GM18508 (cell line): ENCODE data around the gene PLEKHG5.
"Not testable (repeated sequence)": the region's sequence is repeated elsewhere in the genome, so short reads cannot be mapped to it uniquely, and the experiment has no call there.

ENCODE experiments used
- ATAC-seq: cut with Tn5 transposase; IDR thresholded peaks from one replicate; pipeline ENCODE4 v1.9.1; 2021; ENCODE audit warnings: moderate number of reproducible peaks; ENCODE audit not compliant: insufficient read depth, unreplicated experiment

The PLEKHG5 gene

GRCh38 chr1:6431645-6432579 lies 59.6 kb downstream of the PLEKHG5 start:
- not testable (repeated sequence) for ATAC-seq

GRCh38 chr1:6429660-6430411 lies 61.6 kb downstream of the PLEKHG5 start:
- not testable (repeated sequence) for ATAC-seq

GRCh38 chr1:6428453-6428852 lies 63.0 kb downstream of the PLEKHG5 start:
- not testable (repeated sequence) for ATAC-seq

GRCh38 chr1:6427441-6428390 lies 63.8 kb downstream of the PLEKHG5 start:
- ATAC-seq = no peak

- ATAC-seq = no peak
These were observed 64.5 kb downstream of the PLEKHG5 start for GRCh38 chr1:6426972-6427350.

GRCh38 chr1:6426277-6426971 lies 65.0 kb downstream of the PLEKHG5 start:
- no peak for ATAC-seq

GRCh38 chr1:6425658-6426057 lies 65.8 kb downstream of the PLEKHG5 start:
- no peak for ATAC-seq

GRCh38 chr1:6424619-6425593 lies 66.6 kb downstream of the PLEKHG5 start, which contains the start of gene ESPN:
Gene ESPN, plus strand, starts transcription at chr1:6424776. Its CDS starts 180 bp downstream, at chr1:6424956.
- ATAC-seq = no peak

GRCh38 chr1:6424000-6424565 lies 67.4 kb downstream of the PLEKHG5 start:
- no peak for ATAC-seq

GRCh38 chr1:6423321-6423999 lies 68.0 kb downstream of the PLEKHG5 start:
- no peak for ATAC-seq

GRCh38 chr1:6421266-6421665 lies 70.2 kb downstream of the PLEKHG5 start:
- no peak for ATAC-seq

GRCh38 chr1:6420454-6421042 lies 70.9 kb downstream of the PLEKHG5 start:
- ATAC-seq = no peak

GRCh38 chr1:6419804-6420453 lies 71.5 kb downstream of the PLEKHG5 start, which contains the start of gene HES2:
Gene HES2, minus strand, starts transcription at chr1:6419919. Its CDS starts 99 bp downstream, at chr1:6419820.
- ATAC-seq = no peak

- ATAC-seq = no peak
These were observed 72.1 kb downstream of the PLEKHG5 start for GRCh38 chr1:6419397-6419803.

- no peak for ATAC-seq
These were observed 72.6 kb downstream of the PLEKHG5 start for GRCh38 chr1:6418668-6419396.
